NCI-H187 treated with DMSO at 0.1 percent for 48 hours (cell line): ENCODE data around the gene LY9.
"Not testable (repeated sequence)": the region's sequence is repeated elsewhere in the genome, so short reads cannot be mapped to it uniquely, and the experiment has no call there.

Experiments used
- DNase-seq: peaks from one replicate; lab custom pipeline; 2025; lab: John Stamatoyannopoulos, UW

Gene LY9

GRCh38 chr1:160774886-160775719 lies 20.9 kb upstream of the LY9 start:
- no peak for DNase-seq

GRCh38 chr1:160776178-160776577 lies 19.8 kb upstream of the LY9 start:
- no peak for DNase-seq

- DNase-seq, result no peak
These were observed 18.4 kb upstream of the LY9 start for GRCh38 chr1:160777486-160778089.

- no peak for DNase-seq
These were observed 17.0 kb upstream of the LY9 start for GRCh38 chr1:160778976-160779375.

- no peak for DNase-seq
These were observed 16.2 kb upstream of the LY9 start for GRCh38 chr1:160779626-160780397.

- DNase-seq, result no peak
These were observed 15.6 kb upstream of the LY9 start for GRCh38 chr1:160780398-160780755.

- DNase-seq, result no peak
These were observed 14.7 kb upstream of the LY9 start for GRCh38 chr1:160781186-160781766.

GRCh38 chr1:160781914-160782689 lies 13.9 kb upstream of the LY9 start:
- DNase-seq, result no peak

GRCh38 chr1:160782988-160783765 lies 12.8 kb upstream of the LY9 start:
- not testable (repeated sequence) for DNase-seq

- DNase-seq, result no peak
These were observed 6.8 kb upstream of the LY9 start for GRCh38 chr1:160789051-160789701.

- DNase-seq, result no peak
These were observed 6.0 kb upstream of the LY9 start for GRCh38 chr1:160789702-160790611.

- DNase-seq, result no peak
These were observed 1.6 kb upstream of the LY9 start for GRCh38 chr1:160794376-160794775.

- DNase-seq, result no peak
These were observed 1.3 kb downstream of the LY9 start for GRCh38 chr1:160797271-160797709.

- DNase-seq, result no peak
These were observed 1.9 kb downstream of the LY9 start for GRCh38 chr1:160797861-160798273.

GRCh38 chr1:160798439-160798838 lies 2.5 kb downstream of the LY9 start:
- DNase-seq, result no peak

- no peak for DNase-seq
These were observed 3.7 kb downstream of the LY9 start for GRCh38 chr1:160799641-160800040.

- DNase-seq, result no peak
These were observed 4.2 kb downstream of the LY9 start for GRCh38 chr1:160800142-160800541.

- no peak for DNase-seq
These were observed 4.9 kb downstream of the LY9 start for GRCh38 chr1:160800645-160801408.
